Measurements from ENCODE around the gene KCNN1. TPM values are rescaled to one million over a fixed set of nuclear protein-coding genes. Genes with fewer than 3 reads are reported as not detected.

KCNN1 gene
- total RNA-seq, 1 experiment from 2014 or later: 9.2 TPM

- H3K9ac ChIP-seq (ENCODE audit: extremely low read depth, insufficient read length, low read length): no peak overlapping the region
- no peaks in the 10 kb centered on the region for H3K23me2 ChIP-seq (ENCODE audit: insufficient read length, low read depth, low read length, poor library complexity, severe bottlenecking)
- no peak overlapping the region for H3K4ac ChIP-seq (ENCODE audit: low read depth, low read length)
- H3K79me1 ChIP-seq (ENCODE audit: insufficient read depth, low read depth, low read length, poor library complexity, severe bottlenecking): no peaks in the 10 kb centered on the region
- H4K8ac ChIP-seq (replicated peaks; ENCODE audit: insufficient read length, low read depth, low read length): no peak overlapping the region
- Mint-ChIP-seq H3K36me3 (ENCODE audit: insufficient read depth in 1 of 3, low read depth in 3 of 3) (no peaks in the 10 kb centered on the region), H3K27me3 (ENCODE audit: low read depth) (peaks cover 4% of the 10 kb centered on the region; the same call in 1 of the 2 replicates), H3K9me3 (no peaks in the 10 kb centered on the region; a peak in 1 of 5 replicates), H3K4me3 (no peak overlapping the region), H3K27ac (no peak overlapping the region), H3K4me1 (peaks cover 3 to 11% of the 10 kb centered on the region in 2 experiments)
- WGBS (ENCODE audit: extremely low coverage, insufficient read length, low lambda C conversion rate): no CpG with 5 or more reads among the region's 10 CpGs
- H4K91ac ChIP-seq (ENCODE audit: insufficient read length, low read depth, low read length): no peak overlapping the region
- H2BK15ac ChIP-seq (ENCODE audit: low read depth, low read length): no peak overlapping the region
- H4K5ac ChIP-seq (ENCODE audit: insufficient read length, low read depth, low read length): no peak overlapping the region
- no peak overlapping the region for H3K14ac ChIP-seq (ENCODE audit: insufficient read depth, low read length)
- H4K20me1 ChIP-seq (ENCODE audit: control insufficient read depth, insufficient read depth, insufficient read length): no peaks in the 10 kb centered on the region
- H2AFZ ChIP-seq (ENCODE audit: low read length): no peak overlapping the region
- H3K56ac ChIP-seq (ENCODE audit: insufficient read length, low read depth, low read length): no peak overlapping the region
- no peak overlapping the region for H2BK12ac ChIP-seq (ENCODE audit: insufficient read length, low read depth, low read length)
- no peak overlapping the region for H2BK120ac ChIP-seq (ENCODE audit: low read depth, low read length, poor library complexity, severe bottlenecking)
- H3K4me1 ChIP-seq (ENCODE audit: insufficient read depth, low read length): no peaks in the 10 kb centered on the region
- H3K4me2 ChIP-seq (ENCODE audit: insufficient read depth, insufficient read length, low read length): no peak overlapping the region
- H3K79me2 ChIP-seq (ENCODE audit: insufficient read depth, low read length): no peaks in the 10 kb centered on the region
- no peak overlapping the region for H2BK20ac ChIP-seq (ENCODE audit: low read depth, low read length, poor library complexity, severe bottlenecking)
- no peak overlapping the region for H3K18ac ChIP-seq (ENCODE audit: insufficient read length, low read depth, low read length)
- H2BK5ac ChIP-seq (ENCODE audit: insufficient read length, low read length): no peak overlapping the region
- H2AK5ac ChIP-seq (ENCODE audit: insufficient read length, low read length): no peak overlapping the region
- no peak overlapping the region for H3K23ac ChIP-seq (ENCODE audit: insufficient read length, low read depth, low read length)
- no peaks in the 10 kb centered on the region for H3K9me3 ChIP-seq (ENCODE audit: control insufficient read depth, low read depth, low read length)
- no peak overlapping the region for H3K27ac ChIP-seq (ENCODE audit: insufficient read length, low read depth, low read length)
- H3K27me3 ChIP-seq (ENCODE audit: insufficient read depth, low read length): no peaks in the 10 kb centered on the region
- no peak overlapping the region for H3T11ph ChIP-seq (ENCODE audit: low read length)
- TF ChIP-seq CTCF (conservative IDR thresholded peaks at IDR 0.05): no peak
- no peak for DNase-seq
These were observed 82.5 kb downstream of the KCNN1 start for GRCh38 chr19:18049385-18049784.

Other genes with a start within 250 kb of the KCNN1 start
- 158 and 160 TPM in 2 replicates for gene MAP1S, start 247.6 kb upstream of the KCNN1 start, total RNA-seq (2021)
- gene FCHO1, start 215.6 kb upstream of the KCNN1 start, total RNA-seq (2021): 13.1 and 13.7 TPM in 2 replicates
- gene B3GNT3, start 172.0 kb upstream of the KCNN1 start, total RNA-seq (2021): 0.96 and 1.0 TPM in 2 replicates
- 0.61 and 0.63 TPM in 2 replicates for gene INSL3, start 145.6 kb upstream of the KCNN1 start, total RNA-seq (2021)
- 3.3 and 3.5 TPM in 2 replicates for gene JAK3, start 119.1 kb upstream of the KCNN1 start, total RNA-seq (2021)
- 2,837 and 2,851 TPM in 2 replicates for gene RPL18A, start 107.2 kb upstream of the KCNN1 start, total RNA-seq (2021)
- 1.7 and 1.8 TPM in 2 replicates for gene SLC5A5, start 95.2 kb upstream of the KCNN1 start, total RNA-seq (2021)
- 117 and 119 TPM in 2 replicates for gene CCDC124, start 34.1 kb upstream of the KCNN1 start, total RNA-seq (2021)
- 9.5 and 10.5 TPM in 2 replicates for gene ARRDC2, start 41.1 kb downstream of the KCNN1 start, total RNA-seq (2021)
- gene IL12RB1, start 119.8 kb downstream of the KCNN1 start, total RNA-seq (2021): not detected in 2 replicates
- gene MAST3, start 130.7 kb downstream of the KCNN1 start, total RNA-seq (2021): 9.6 and 10.4 TPM in 2 replicates
- gene PIK3R2, start 186.1 kb downstream of the KCNN1 start, total RNA-seq (2021): 42.8 and 45.1 TPM in 2 replicates
- 23.6 and 28.0 TPM in 2 replicates for gene IFI30, start 206.7 kb downstream of the KCNN1 start, total RNA-seq (2021)
- 22.4 and 26.4 TPM in 2 replicates for gene MPV17L2, start 226.1 kb downstream of the KCNN1 start, total RNA-seq (2021)
- 6.8 and 8.5 TPM in 2 replicates for gene RAB3A, start 236.9 kb downstream of the KCNN1 start, total RNA-seq (2021)

All from H9 (cell line).